HL-60 (cell line): Measurements from ENCODE around the gene TMC3.

Source experiments
- DNase-seq, 2 experiments: peaks; one replicate each; pipeline ENCODE4 v3.0.0-alpha.2; 2010 to 2020; ENCODE audit warnings: low read depth in 1 of 2, low spot score in 1 of 2
- H3K27ac ChIP-seq: fragments of 250-450 bp; sonication (Bioruptor Pico); replicated peaks from 2 replicates; pipeline ENCODE4 v1.5.1; 2020; ENCODE audit warnings: mild to moderate bottlenecking, moderate library complexity
- H3K27me3 ChIP-seq: fragments of 250-450 bp; sonication (Bioruptor Pico); 2 replicates; pipeline ENCODE4 v1.5.1; 2021; ENCODE audit warnings: mild to moderate bottlenecking, moderate library complexity; ENCODE audit not compliant: insufficient read depth, poor library complexity, severe bottlenecking
- H3K4me3 ChIP-seq: replicated peaks from 2 replicates; pipeline ENCODE4 v1.5.1; 2011; ENCODE audit warnings: mild to moderate bottlenecking, control low read depth, low read length; ENCODE audit not compliant: insufficient read depth
- CTCF ChIP-seq: IDR thresholded peaks from one replicate; pipeline ENCODE4 v1.5.1; 2011; ENCODE audit warnings: low read length, control low read depth, inconsistent platforms; ENCODE audit not compliant: insufficient read depth
- GABPA ChIP-seq: IDR thresholded peaks from 2 replicates; pipeline ENCODE4 v1.6.1; 2012; ENCODE audit warnings: low read depth
- POLR2AphosphoS5 ChIP-seq: IDR thresholded peaks from 2 replicates; pipeline ENCODE4 v1.6.1; 2012; ENCODE audit warnings: low read depth
- REST ChIP-seq: IDR thresholded peaks from 2 replicates; pipeline ENCODE4 v1.6.1; 2012; ENCODE audit warnings: low read depth; ENCODE audit not compliant: insufficient replicate concordance
- SPI1 ChIP-seq: IDR thresholded peaks from 2 replicates; pipeline ENCODE4 v1.6.1; 2012; ENCODE audit warnings: low read depth, mild to moderate bottlenecking, borderline replicate concordance

TMC3 gene

GRCh38 chr15:81375461-81375860, 1.4 kb upstream of the TMC3 start:
- Histone ChIP-seq H3K27ac (no peak overlapping the region), H3K4me3 (no peak overlapping the region), H3K27me3 (peaks cover 2% of the 10 kb centered on the region)
- TF ChIP-seq CTCF (no peak), POLR2AphosphoS5 (no peak), REST (no peak), GABPA (no peak), SPI1 (no peak)
- no peak for DNase-seq

- no peak for DNase-seq
- TF ChIP-seq REST (no peak), SPI1 (no peak)
- H3K27ac ChIP-seq = no peak overlapping the region
- H3K4me3 ChIP-seq = no peak overlapping the region
- peaks cover 2% of the 10 kb centered on the region for H3K27me3 ChIP-seq
Measured at GRCh38 chr15:81373176-81373575, 837 bp downstream of the TMC3 start.

- TF ChIP-seq SPI1 (no peak), REST (no peak), POLR2AphosphoS5 (no peak), GABPA (no peak), CTCF (no peak)
Measured at GRCh38 chr15:81372575-81372974, 1.4 kb downstream of the TMC3 start.

More at GRCh38 chr15:81372575-81372974, 1.4 kb downstream of the TMC3 start:
- no peak overlapping the region for H3K4me3 ChIP-seq
- DNase-seq = no peak
- H3K27me3 ChIP-seq = peaks cover 1% of the 10 kb centered on the region
- no peak overlapping the region for H3K27ac ChIP-seq
